ENCODE measurements around the gene FLOT2.
A peak's percentile ranks its signal among the peaks of the same experiment; 100 is the strongest.
"Not testable (repeated sequence)": the region's sequence is repeated elsewhere in the genome, so short reads cannot be mapped to it uniquely, and the experiment has no call there.

Gene FLOT2

GRCh38 chr17:28853295-28853694 is 44.2 kb downstream of the FLOT2 start:
- H2AFZ ChIP-seq (ENCODE audit: low read depth), result no peak overlapping the region
- peaks cover 9% of the 10 kb centered on the region for H3K4me1 ChIP-seq (ENCODE audit: low read depth, poor library complexity, severe bottlenecking)
- peaks cover 7% of the 10 kb centered on the region; the same call in 1 of the 2 replicates for H3K79me2 ChIP-seq (ENCODE audit: insufficient read depth, low read depth)
- H3K9ac ChIP-seq, result no peak overlapping the region
- no peak for TF ChIP-seq CTCF (conservative IDR thresholded peaks at IDR 0.05; ENCODE audit: low read depth, low read length)
- H3K4me2 ChIP-seq, result no peak overlapping the region
- no peaks in the 10 kb centered on the region for H3K27me3 ChIP-seq (ENCODE audit: insufficient read depth, low read depth)
- H4K20me1 ChIP-seq (ENCODE audit: insufficient read depth), result no peaks in the 10 kb centered on the region
- no peak overlapping the region for H3K27ac ChIP-seq
- no peaks in the 10 kb centered on the region for H3K36me3 ChIP-seq (ENCODE audit: insufficient read depth)
- no peak overlapping the region for H3K4me3 ChIP-seq (IDR thresholded peaks at IDR 0.05; ENCODE audit: insufficient read depth, low read depth, low read length)

GRCh38 chr17:28849281-28849680 is 48.3 kb downstream of the FLOT2 start:
- no peaks in the 10 kb centered on the region for H3K36me3 ChIP-seq (ENCODE audit: insufficient read depth)
- H4K20me1 ChIP-seq (ENCODE audit: insufficient read depth), result no peaks in the 10 kb centered on the region
- H3K4me1 ChIP-seq (ENCODE audit: low read depth, poor library complexity, severe bottlenecking), result no peaks in the 10 kb centered on the region
- H3K9ac ChIP-seq, result no peak overlapping the region
- H3K27me3 ChIP-seq (ENCODE audit: insufficient read depth, low read depth), result no peaks in the 10 kb centered on the region
- H2AFZ ChIP-seq (ENCODE audit: low read depth), result no peak overlapping the region
- TF ChIP-seq CTCF (conservative IDR thresholded peaks at IDR 0.05; ENCODE audit: low read depth, low read length), result no peak
- H3K27ac ChIP-seq, result no peak overlapping the region
- no peak overlapping the region for H3K4me3 ChIP-seq (IDR thresholded peaks at IDR 0.05; ENCODE audit: insufficient read depth, low read depth, low read length)
- no peak overlapping the region for H3K4me2 ChIP-seq
- no peaks in the 10 kb centered on the region for H3K79me2 ChIP-seq (ENCODE audit: insufficient read depth, low read depth)

- not testable (repeated sequence) for H3K36me3 ChIP-seq (ENCODE audit: insufficient read depth); H3K27me3 ChIP-seq (ENCODE audit: insufficient read depth, low read depth); H3K4me2 ChIP-seq; H3K4me1 ChIP-seq (ENCODE audit: low read depth, poor library complexity, severe bottlenecking); H3K9ac ChIP-seq; H4K20me1 ChIP-seq (ENCODE audit: insufficient read depth); H3K27ac ChIP-seq; H3K4me3 ChIP-seq (IDR thresholded peaks at IDR 0.05; ENCODE audit: insufficient read depth, low read depth, low read length); H2AFZ ChIP-seq (ENCODE audit: low read depth); H3K79me2 ChIP-seq (ENCODE audit: insufficient read depth, low read depth)
- TF ChIP-seq CTCF (conservative IDR thresholded peaks at IDR 0.05; ENCODE audit: low read depth, low read length), result peak; percentile 50; the same call in 1 of the 2 replicates
Observed at GRCh38 chr17:28848667-28849066, 48.9 kb downstream of the FLOT2 start.

GRCh38 chr17:28846699-28847098 is 50.8 kb downstream of the FLOT2 start:
- not testable (repeated sequence) for H3K4me2 ChIP-seq; H3K4me3 ChIP-seq (IDR thresholded peaks at IDR 0.05; ENCODE audit: insufficient read depth, low read depth, low read length); H3K27ac ChIP-seq; H3K36me3 ChIP-seq (ENCODE audit: insufficient read depth); H4K20me1 ChIP-seq (ENCODE audit: insufficient read depth); H3K27me3 ChIP-seq (ENCODE audit: insufficient read depth, low read depth); H3K79me2 ChIP-seq (ENCODE audit: insufficient read depth, low read depth); H3K9ac ChIP-seq; H3K4me1 ChIP-seq (ENCODE audit: low read depth, poor library complexity, severe bottlenecking); H2AFZ ChIP-seq (ENCODE audit: low read depth)

- TF ChIP-seq CTCF (conservative IDR thresholded peaks at IDR 0.05; ENCODE audit: low read depth, low read length), result no peak
- no peak overlapping the region for H3K4me3 ChIP-seq (IDR thresholded peaks at IDR 0.05; ENCODE audit: insufficient read depth, low read depth, low read length)
- no peaks in the 10 kb centered on the region for H3K36me3 ChIP-seq (ENCODE audit: insufficient read depth)
- peaks cover 11% of the 10 kb centered on the region; the same call in 1 of the 2 replicates for H3K79me2 ChIP-seq (ENCODE audit: insufficient read depth, low read depth)
- H2AFZ ChIP-seq (ENCODE audit: low read depth), result no peak overlapping the region
- H3K27ac ChIP-seq, result no peak overlapping the region
- no peak overlapping the region for H3K9ac ChIP-seq
- no peaks in the 10 kb centered on the region for H4K20me1 ChIP-seq (ENCODE audit: insufficient read depth)
- no peak overlapping the region for H3K4me2 ChIP-seq
- H3K27me3 ChIP-seq (ENCODE audit: insufficient read depth, low read depth), result no peaks in the 10 kb centered on the region
- peaks cover 7% of the 10 kb centered on the region for H3K4me1 ChIP-seq (ENCODE audit: low read depth, poor library complexity, severe bottlenecking)
Observed at GRCh38 chr17:28846231-28846630, 51.3 kb downstream of the FLOT2 start.
